GM23338 (cell line): Measurements from ENCODE around the gene RPS6KA1. TPM values are rescaled to one million over a fixed set of nuclear protein-coding genes. Genes with fewer than 3 reads are reported as not detected.
A peak's percentile ranks its signal among the peaks of the same experiment; 100 is the strongest.
"Not testable (repeated sequence)": the region's sequence is repeated elsewhere in the genome, so short reads cannot be mapped to it uniquely, and the experiment has no call there.

ENCODE experiments used
- ATAC-seq: fragments of 200-7000 bp; cut with Tn5 transposase; 3 replicates; pipeline ENCODE4 v1.9.1; 2020
- DNase-seq: peaks from one replicate; pipeline ENCODE4 v3.0.0-alpha.2; 2015; ENCODE audit warnings: low spot score
- H2AFZ ChIP-seq: fragments of 200-600 bp; sonication (generic); 2 replicates; pipeline ENCODE4 v1.8.0; 2016; ENCODE audit warnings: antibody characterized with exemption, mild to moderate bottlenecking, moderate library complexity
- H3F3A ChIP-seq: fragments of 200-600 bp; sonication (generic); replicated peaks from 2 replicates; pipeline ENCODE4 v1.8.0; 2017; ENCODE audit warnings: antibody characterized with exemption, mixed run types, low read depth
- H3K27ac ChIP-seq: fragments of 200-600 bp; sonication (generic); 2 replicates; pipeline ENCODE4 v1.6.1; 2016; ENCODE audit warnings: low read depth
- H3K27me3 ChIP-seq: fragments of 200-600 bp; sonication (generic); 2 replicates; pipeline ENCODE4 v1.8.0; 2016; ENCODE audit warnings: mild to moderate bottlenecking, mixed run types, moderate library complexity; ENCODE audit not compliant: insufficient read depth
- H3K36me3 ChIP-seq: fragments of 200-600 bp; sonication (generic); 2 replicates; pipeline ENCODE4 v1.8.0; 2016; ENCODE audit warnings: mild to moderate bottlenecking; ENCODE audit not compliant: insufficient read depth
- H3K4me1 ChIP-seq: fragments of 200-600 bp; sonication (generic); 2 replicates; pipeline ENCODE4 v1.8.0; 2016; ENCODE audit warnings: mild to moderate bottlenecking, moderate library complexity; ENCODE audit not compliant: insufficient read depth
- H3K4me2 ChIP-seq: fragments of 200-600 bp; sonication (generic); 2 replicates; pipeline ENCODE4 v1.7.1; 2017; ENCODE audit warnings: mixed run types
- H3K4me3 ChIP-seq: fragments of 200-600 bp; sonication (generic); 2 replicates; pipeline ENCODE4 v1.6.1; 2016; ENCODE audit warnings: mixed run types
- H3K79me2 ChIP-seq: fragments of 200-600 bp; sonication (generic); replicated peaks from 2 replicates; pipeline ENCODE4 v1.8.0; 2017; ENCODE audit warnings: mild to moderate bottlenecking; ENCODE audit not compliant: insufficient read depth
- H3K9me2 ChIP-seq: fragments of 200-600 bp; sonication (generic); 2 replicates; pipeline ENCODE4 v1.8.0; 2017; ENCODE audit not compliant: insufficient read depth
- H4K20me1 ChIP-seq: fragments of 200-600 bp; sonication (generic); replicated peaks from 2 replicates; pipeline ENCODE4 v1.8.0; 2017; ENCODE audit warnings: mild to moderate bottlenecking; ENCODE audit not compliant: insufficient read depth
- H3K27ac Mint-ChIP-seq: 2 replicates; pipeline ENCODE4 v1.8.0; 2020; ENCODE audit warnings: inconsistent platforms, mild to moderate bottlenecking, moderate library complexity, mixed read lengths
- H3K27me3 Mint-ChIP-seq: 3 replicates; pipeline ENCODE4 v1.8.0; 2022; ENCODE audit warnings: low read depth, mild to moderate bottlenecking, moderate library complexity, mixed read lengths, inconsistent platforms; ENCODE audit not compliant: insufficient read depth, poor library complexity
- H3K36me3 Mint-ChIP-seq: 3 replicates; pipeline ENCODE4 v1.8.0; 2021; ENCODE audit warnings: low read depth, mild to moderate bottlenecking, inconsistent platforms, moderate library complexity, mixed read lengths
- H3K4me1 Mint-ChIP-seq: 3 replicates; pipeline ENCODE4 v1.8.0; 2020; ENCODE audit warnings: mild to moderate bottlenecking, inconsistent platforms, mixed read lengths
- H3K4me3 Mint-ChIP-seq: 3 replicates; pipeline ENCODE4 v1.8.0; 2021; ENCODE audit warnings: moderate library complexity, mild to moderate bottlenecking, inconsistent platforms, mixed read lengths
- H3K9me3 Mint-ChIP-seq: 3 replicates; pipeline ENCODE4 v1.8.0; 2020; ENCODE audit warnings: moderate library complexity, mild to moderate bottlenecking, inconsistent platforms, mixed read lengths
- POLR2AphosphoS5 ChIP-seq: IDR thresholded peaks from 2 replicates; pipeline ENCODE4 v1.6.1; 2016; ENCODE audit warnings: antibody characterized with exemption, low read depth
- polyA plus RNA-seq: library from polyadenylated mRNA; unstranded; fragments of >200 nt; fragmentation: Nextera tagmentation; extraction: Ambion mirVana; gene quantifications from 2 replicates; pipeline ENCODE4 v1.2.1, GENCODE V29; 2016
- total RNA-seq: library from RNA; depleted of rRNA; stranded (reverse); fragments of >200 nt; shearing (Covaris generic); gene quantifications from 2 replicates; pipeline ENCODE4 v1.2.3, GENCODE V29; 2014
- TF ChIP-seq, protein P1 (sequence below): fragments of 250-450 bp; sonication (Bioruptor Pico); IDR thresholded peaks from 2 replicates; pipeline ENCODE4 v1.5.0; 2020; ENCODE audit warnings: mild to moderate bottlenecking, moderate library complexity

The RPS6KA1 gene
- total and polyA plus RNA-seq, 2 experiments from 2014 or later, result 28.3 to 68.6 TPM

DNA sequence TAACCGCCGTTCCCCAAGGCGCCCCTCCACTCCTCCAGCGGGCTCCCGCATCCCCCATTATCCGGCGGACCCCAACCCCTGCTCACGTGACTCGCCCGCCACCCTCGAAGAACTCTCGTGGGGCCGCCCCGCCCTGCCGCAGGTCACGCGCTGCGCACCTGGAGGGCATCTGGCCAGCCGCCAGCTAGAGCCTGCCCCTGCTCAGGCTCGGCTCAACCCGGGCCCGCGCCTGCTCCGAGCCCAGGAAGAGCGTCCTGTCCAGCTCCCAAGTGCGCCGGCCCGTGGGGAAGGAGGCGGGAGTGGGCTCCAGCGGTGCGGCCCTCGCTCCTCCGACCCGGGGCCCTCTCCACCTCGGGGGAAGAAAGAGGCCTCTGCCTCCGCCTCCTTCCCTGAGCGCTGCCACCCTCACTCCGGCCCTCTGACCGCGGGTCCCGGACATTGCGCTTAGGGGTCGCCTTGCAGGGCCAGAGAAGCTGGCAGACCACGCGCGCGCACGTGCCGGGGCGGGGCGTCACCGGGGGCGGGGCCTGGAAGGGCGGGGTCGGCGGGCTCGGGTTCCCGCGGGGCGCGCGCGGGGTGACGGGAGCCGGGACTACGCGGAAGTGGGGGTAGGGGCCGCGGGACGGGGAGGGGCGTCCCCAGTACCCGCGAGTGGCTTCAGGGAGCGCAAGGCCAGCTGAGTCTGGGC is 28.9 kb upstream of the RPS6KA1 start:
- peak overlapping the region; percentile 91 for H2AFZ ChIP-seq
- Mint-ChIP-seq H3K27ac (peak overlapping the region; percentile 72; the same call in 1 of the 2 replicates), H3K4me1 (peaks cover 3% of the 10 kb centered on the region; the same call in 1 of the 3 replicates), H3K4me3 (peak overlapping the region; percentile 84), H3K27me3 (peaks cover 2% of the 10 kb centered on the region), H3K36me3 (no peaks in the 10 kb centered on the region), H3K9me3 (no peaks in the 10 kb centered on the region)
- H3K79me2 ChIP-seq, result no peaks in the 10 kb centered on the region
- H3K27ac ChIP-seq, result peak overlapping the region; percentile 91
- H3K4me2 ChIP-seq, result peak overlapping the region; percentile 98
- no peaks in the 10 kb centered on the region for H3K9me2 ChIP-seq
- H4K20me1 ChIP-seq, result no peaks in the 10 kb centered on the region
- DNase-seq (peak; percentile 82), ATAC-seq (peak; percentile 72)
- peak overlapping the region; percentile 84 for H3K4me3 ChIP-seq
- peaks cover 13% of the 10 kb centered on the region for H3F3A ChIP-seq
- no peaks in the 10 kb centered on the region for H3K36me3 ChIP-seq
- TF ChIP-seq, protein P1, sequence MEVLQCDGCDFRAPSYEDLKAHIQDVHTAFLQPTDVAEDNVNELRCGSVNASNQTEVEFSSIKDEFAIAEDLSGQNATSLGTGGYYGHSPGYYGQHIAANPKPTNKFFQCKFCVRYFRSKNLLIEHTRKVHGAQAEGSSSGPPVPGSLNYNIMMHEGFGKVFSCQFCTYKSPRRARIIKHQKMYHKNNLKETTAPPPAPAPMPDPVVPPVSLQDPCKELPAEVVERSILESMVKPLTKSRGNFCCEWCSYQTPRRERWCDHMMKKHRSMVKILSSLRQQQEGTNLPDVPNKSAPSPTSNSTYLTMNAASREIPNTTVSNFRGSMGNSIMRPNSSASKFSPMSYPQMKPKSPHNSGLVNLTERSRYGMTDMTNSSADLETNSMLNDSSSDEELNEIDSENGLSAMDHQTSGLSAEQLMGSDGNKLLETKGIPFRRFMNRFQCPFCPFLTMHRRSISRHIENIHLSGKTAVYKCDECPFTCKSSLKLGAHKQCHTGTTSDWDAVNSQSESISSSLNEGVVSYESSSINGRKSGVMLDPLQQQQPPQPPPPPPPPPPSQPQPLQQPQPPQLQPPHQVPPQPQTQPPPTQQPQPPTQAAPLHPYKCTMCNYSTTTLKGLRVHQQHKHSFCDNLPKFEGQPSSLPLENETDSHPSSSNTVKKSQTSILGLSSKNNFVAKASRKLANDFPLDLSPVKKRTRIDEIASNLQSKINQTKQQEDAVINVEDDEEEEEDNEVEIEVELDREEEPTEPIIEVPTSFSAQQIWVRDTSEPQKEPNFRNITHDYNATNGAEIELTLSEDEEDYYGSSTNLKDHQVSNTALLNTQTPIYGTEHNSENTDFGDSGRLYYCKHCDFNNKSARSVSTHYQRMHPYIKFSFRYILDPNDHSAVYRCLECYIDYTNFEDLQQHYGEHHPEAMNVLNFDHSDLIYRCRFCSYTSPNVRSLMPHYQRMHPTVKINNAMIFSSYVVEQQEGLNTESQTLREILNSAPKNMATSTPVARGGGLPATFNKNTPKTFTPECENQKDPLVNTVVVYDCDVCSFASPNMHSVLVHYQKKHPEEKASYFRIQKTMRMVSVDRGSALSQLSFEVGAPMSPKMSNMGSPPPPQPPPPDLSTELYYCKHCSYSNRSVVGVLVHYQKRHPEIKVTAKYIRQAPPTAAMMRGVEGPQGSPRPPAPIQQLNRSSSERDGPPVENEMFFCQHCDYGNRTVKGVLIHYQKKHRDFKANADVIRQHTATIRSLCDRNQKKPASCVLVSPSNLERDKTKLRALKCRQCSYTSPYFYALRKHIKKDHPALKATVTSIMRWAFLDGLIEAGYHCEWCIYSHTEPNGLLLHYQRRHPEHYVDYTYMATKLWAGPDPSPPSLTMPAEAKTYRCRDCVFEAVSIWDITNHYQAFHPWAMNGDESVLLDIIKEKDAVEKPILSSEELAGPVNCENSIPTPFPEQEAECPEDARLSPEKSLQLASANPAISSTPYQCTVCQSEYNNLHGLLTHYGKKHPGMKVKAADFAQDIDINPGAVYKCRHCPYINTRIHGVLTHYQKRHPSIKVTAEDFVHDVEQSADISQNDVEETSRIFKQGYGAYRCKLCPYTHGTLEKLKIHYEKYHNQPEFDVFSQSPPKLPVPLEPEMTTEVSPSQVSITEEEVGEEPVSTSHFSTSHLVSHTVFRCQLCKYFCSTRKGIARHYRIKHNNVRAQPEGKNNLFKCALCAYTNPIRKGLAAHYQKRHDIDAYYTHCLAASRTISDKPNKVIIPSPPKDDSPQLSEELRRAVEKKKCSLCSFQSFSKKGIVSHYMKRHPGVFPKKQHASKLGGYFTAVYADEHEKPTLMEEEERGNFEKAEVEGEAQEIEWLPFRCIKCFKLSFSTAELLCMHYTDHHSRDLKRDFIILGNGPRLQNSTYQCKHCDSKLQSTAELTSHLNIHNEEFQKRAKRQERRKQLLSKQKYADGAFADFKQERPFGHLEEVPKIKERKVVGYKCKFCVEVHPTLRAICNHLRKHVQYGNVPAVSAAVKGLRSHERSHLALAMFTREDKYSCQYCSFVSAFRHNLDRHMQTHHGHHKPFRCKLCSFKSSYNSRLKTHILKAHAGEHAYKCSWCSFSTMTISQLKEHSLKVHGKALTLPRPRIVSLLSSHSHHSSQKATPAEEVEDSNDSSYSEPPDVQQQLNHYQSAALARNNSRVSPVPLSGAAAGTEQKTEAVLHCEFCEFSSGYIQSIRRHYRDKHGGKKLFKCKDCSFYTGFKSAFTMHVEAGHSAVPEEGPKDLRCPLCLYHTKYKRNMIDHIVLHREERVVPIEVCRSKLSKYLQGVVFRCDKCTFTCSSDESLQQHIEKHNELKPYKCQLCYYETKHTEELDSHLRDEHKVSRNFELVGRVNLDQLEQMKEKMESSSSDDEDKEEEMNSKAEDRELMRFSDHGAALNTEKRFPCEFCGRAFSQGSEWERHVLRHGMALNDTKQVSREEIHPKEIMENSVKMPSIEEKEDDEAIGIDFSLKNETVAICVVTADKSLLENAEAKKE (CRISPR knock-in tag), result no peak
- peak; percentile 93 for TF ChIP-seq POLR2AphosphoS5
- H3K4me1 ChIP-seq, result no peaks in the 10 kb centered on the region; the same call in 1 of the 2 replicates
- no peaks in the 10 kb centered on the region for H3K27me3 ChIP-seq

DNA sequence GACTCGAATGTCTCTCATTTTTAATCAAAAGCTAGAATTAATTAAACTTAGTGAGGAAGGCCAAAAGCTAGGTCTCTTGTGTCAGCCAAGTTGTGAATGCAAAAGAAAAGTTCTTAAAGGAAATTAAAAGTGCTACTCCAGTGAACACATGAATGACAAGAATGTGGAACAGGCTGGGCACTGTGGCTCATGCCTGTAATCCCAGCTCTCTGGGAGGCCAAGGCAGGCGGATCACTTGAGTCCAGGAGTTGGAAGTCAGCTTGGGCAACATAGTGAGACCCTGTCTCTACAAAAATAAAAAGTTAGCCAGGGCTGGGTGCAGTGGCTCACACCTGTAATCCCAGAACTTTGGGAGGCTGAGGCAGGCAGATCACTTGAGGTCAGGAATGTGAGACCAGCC is 18.9 kb upstream of the RPS6KA1 start:
- not testable (repeated sequence) for DNase-seq, H3K79me2 ChIP-seq, H3K9me2 ChIP-seq, H3F3A ChIP-seq, H3K4me3 Mint-ChIP-seq, H3K36me3 ChIP-seq, H3K4me1 ChIP-seq, H3K27ac ChIP-seq, H3K4me2 ChIP-seq, H3K27ac Mint-ChIP-seq, H3K27me3 ChIP-seq, H4K20me1 ChIP-seq, H2AFZ ChIP-seq, H3K4me3 ChIP-seq, H3K4me1 Mint-ChIP-seq, H3K9me3 Mint-ChIP-seq, H3K36me3 Mint-ChIP-seq, ATAC-seq
- peaks cover 12% of the 10 kb centered on the region for H3K27me3 Mint-ChIP-seq

DNA sequence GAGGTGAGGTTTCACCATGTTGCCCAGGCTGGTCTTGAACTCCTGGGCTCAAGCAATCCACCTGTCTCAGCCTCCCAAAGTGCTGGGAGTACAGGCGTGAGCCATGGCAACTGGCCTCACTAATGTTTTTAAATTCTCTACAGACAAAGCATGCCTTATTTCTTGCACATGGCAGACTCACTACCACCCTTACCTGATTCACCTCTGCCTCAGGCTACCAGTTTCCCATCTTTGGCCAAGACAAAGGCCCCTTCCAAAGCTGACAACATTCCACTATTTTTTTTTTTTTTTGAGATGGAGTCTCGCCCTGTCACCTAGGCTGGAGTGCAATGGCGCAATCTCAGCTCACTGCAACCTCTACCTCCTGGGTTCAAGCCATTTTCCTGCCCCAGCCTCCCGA is 13.7 kb upstream of the RPS6KA1 start:
- H3K36me3 ChIP-seq, H3K36me3 Mint-ChIP-seq, H3K27ac ChIP-seq, ATAC-seq, H4K20me1 ChIP-seq, H3K27ac Mint-ChIP-seq, H3K9me2 ChIP-seq, H3K4me1 Mint-ChIP-seq, H3K79me2 ChIP-seq, H3K9me3 Mint-ChIP-seq, H3K4me2 ChIP-seq, DNase-seq, H3K4me3 Mint-ChIP-seq, H3F3A ChIP-seq, H3K4me3 ChIP-seq, H3K27me3 Mint-ChIP-seq, H3K27me3 ChIP-seq, H3K4me1 ChIP-seq, H2AFZ ChIP-seq: not testable (repeated sequence)
